SK-N-SH (cell line): ENCODE data around the gene PARVA. TPM values are rescaled to one million over a fixed set of nuclear protein-coding genes. Genes with fewer than 3 reads are reported as not detected.

Experiments
- CTCF ChIA-PET: fragments of 300-600, 350-600 bp; formaldehyde crosslinking; extraction: SDS; loops from one replicate; lab custom pipeline; 2021; lab: Yijun Ruan, JAX
- POLR2A ChIA-PET: fragments of 350-600 bp; sonication (Branson Sonifier 250); formaldehyde crosslinking; extraction: SDS; loops from one replicate; lab custom pipeline; 2020; ENCODE audit warnings: antibody characterized with exemption, inconsistent platforms; lab: Yijun Ruan, JAX
- DNase-seq: peaks from one replicate; pipeline ENCODE4 v3.0.0; 2012
- H2AFZ ChIP-seq: fragments of 200-600 bp; sonication (generic); 2 replicates; pipeline ENCODE4 v1.8.1; 2016; ENCODE audit warnings: antibody characterized with exemption, mild to moderate bottlenecking, low read depth
- H3F3A ChIP-seq: fragments of 200-600 bp; sonication (generic); replicated peaks from 2 replicates; pipeline ENCODE3; 2016; ENCODE audit warnings: antibody characterized with exemption, mild to moderate bottlenecking; ENCODE audit not compliant: insufficient read depth
- H3K27ac ChIP-seq, 2 experiments: fragments of 200-500 bp in 1 of 2; fragments of 200-600 bp in 1 of 2; sonication (Bioruptor generic) in 1 of 2; sonication (generic), shearing (Covaris generic) in 1 of 2; 2 replicates each; pipeline versions ENCODE4 v1.5.1 to v1.6.1; 2014 to 2016; ENCODE audit warnings: low read depth in 2 of 2, inconsistent platforms in 1 of 2, low read length in 1 of 2, mild to moderate bottlenecking in 1 of 2, mixed read lengths in 1 of 2
- H3K27me3 ChIP-seq: fragments of 200-600 bp; sonication (generic), shearing (Covaris generic); 2 replicates; pipeline ENCODE4 v1.6.1; 2016; ENCODE audit warnings: mixed run types; ENCODE audit not compliant: insufficient read depth
- H3K36me3 ChIP-seq, 2 experiments: fragments of 200-500 bp in 1 of 2; fragments of 200-600 bp in 1 of 2; sonication (Bioruptor generic) in 1 of 2; sonication (generic) in 1 of 2; replicated peaks in 1 of 2; 2 replicates each; pipeline versions ENCODE3 to v1.5.1; 2014 to 2016; ENCODE audit warnings: low read length in 1 of 2, mild to moderate bottlenecking in 1 of 2; ENCODE audit not compliant: insufficient read depth in 2 of 2, control insufficient read depth in 1 of 2
- H3K4me1 ChIP-seq, 2 experiments: fragments of 200-500 bp in 1 of 2; fragments of 200-600 bp in 1 of 2; sonication (Bioruptor generic) in 1 of 2; sonication (generic), shearing (Covaris generic) in 1 of 2; 2 replicates each; pipeline versions ENCODE4 v1.5.1 to v1.6.1; 2014 to 2016; ENCODE audit warnings: low read depth in 1 of 2, low read length in 1 of 2, mixed run types in 1 of 2; ENCODE audit not compliant: insufficient read depth in 2 of 2, control insufficient read depth in 1 of 2
- H3K4me2 ChIP-seq: fragments of 200-600 bp; sonication (generic), shearing (Covaris generic); 2 replicates; pipeline ENCODE4 v1.6.1; 2017; ENCODE audit warnings: mixed run types
- H3K4me3 ChIP-seq, 2 experiments: fragments of 200-500 bp in 1 of 2; fragments of 200-600 bp in 1 of 2; sonication (Bioruptor generic) in 1 of 2; sonication (generic), shearing (Covaris generic) in 1 of 2; 2 replicates each; pipeline versions ENCODE4 v1.5.1 to v1.8.1; 2014 to 2016; ENCODE audit warnings: low read depth in 2 of 2, inconsistent platforms in 1 of 2, low read length in 1 of 2, mild to moderate bottlenecking in 1 of 2, mixed read lengths in 1 of 2, moderate library complexity in 1 of 2
- H3K79me2 ChIP-seq: fragments of 200-600 bp; sonication (generic); 2 replicates; pipeline ENCODE4 v1.8.1; 2017; ENCODE audit warnings: mild to moderate bottlenecking; ENCODE audit not compliant: insufficient read depth
- H3K9ac ChIP-seq: fragments of 200-600 bp; sonication (generic); 2 replicates; pipeline ENCODE4 v1.6.1; 2017; ENCODE audit warnings: mixed run types
- H3K9me2 ChIP-seq: fragments of 200-600 bp; sonication (generic); 2 replicates; pipeline ENCODE4 v1.6.1; 2017; ENCODE audit warnings: mixed run types
- H3K9me3 ChIP-seq: fragments of 200-600 bp; sonication (generic); 2 replicates; pipeline ENCODE4 v1.6.1; 2017; ENCODE audit warnings: mixed run types, mild to moderate bottlenecking, moderate library complexity
- H4K20me1 ChIP-seq: fragments of 200-600 bp; sonication (generic); 2 replicates; pipeline ENCODE4 v1.6.1; 2017; ENCODE audit warnings: mild to moderate bottlenecking, mixed run types; ENCODE audit not compliant: insufficient read depth
- CHD2 ChIP-seq: fragments of 150-350 bp; IDR thresholded peaks from 2 replicates; pipeline ENCODE4 v1.6.1; 2018; ENCODE audit warnings: low read length; ENCODE audit not compliant: partially characterized antibody
- ELF1 ChIP-seq: IDR thresholded peaks from 2 replicates; pipeline ENCODE4 v1.4.0; 2012
- FOXJ3 ChIP-seq: sonication (generic); formaldehyde crosslinking; IDR thresholded peaks from 2 replicates; pipeline ENCODE4 v1.5.1; 2020; ENCODE audit warnings: mild to moderate bottlenecking, missing genetic modification reagents
- GATA2 ChIP-seq: sonication (generic); formaldehyde crosslinking; IDR thresholded peaks from 2 replicates; pipeline ENCODE4 v1.5.0; 2020; ENCODE audit warnings: mild to moderate bottlenecking, missing genetic modification reagents
- NRF1 ChIP-seq: IDR thresholded peaks from 2 replicates; pipeline ENCODE4 v1.6.1; 2012; ENCODE audit warnings: low read depth, mild to moderate bottlenecking, low read length
- SIN3A ChIP-seq: IDR thresholded peaks from 2 replicates; pipeline ENCODE4 v1.6.1; 2012; ENCODE audit warnings: low read depth, mild to moderate bottlenecking, low read length, moderate library complexity, borderline replicate concordance
- SMC3 ChIP-seq: IDR thresholded peaks from 2 replicates; pipeline ENCODE4 v1.6.1; 2012; ENCODE audit warnings: low read depth, low read length, improper control_type of control experiment
- WGBS: methylation state at CpG from one replicate; pipeline ENCODE4 v1.1.6; 2017; ENCODE audit warnings: low lambda C conversion rate; 5-methylcytosine and 5-hydroxymethylcytosine counted together
- polyA plus RNA-seq, 3 experiments: library from polyadenylated mRNA; depleted of rRNA; stranded (reverse); fragments of >200 nt; gene quantifications; 2 replicates each; pipeline ENCODE4 v1.2.3, GENCODE V29; 2012
- TF ChIP-seq, protein P1 (sequence below): IDR thresholded peaks from 2 replicates; pipeline ENCODE4 v1.4.0; 2012; ENCODE audit warnings: low read depth, borderline replicate concordance
- TF ChIP-seq, protein P2 (sequence below): fragments of 150-350 bp; IDR thresholded peaks from 2 replicates; pipeline ENCODE4 v1.6.1; 2017; ENCODE audit warnings: antibody characterized with exemption, low read length, low read depth, borderline replicate concordance
- TF ChIP-seq, protein P3 (sequence below): IDR thresholded peaks from 2 replicates; pipeline ENCODE4 v1.4.0; 2012; ENCODE audit warnings: low read depth
- TF ChIP-seq, protein P4 (sequence below): fragments of 200-600 bp; sonication (generic); IDR thresholded peaks from 2 replicates; pipeline ENCODE4 v1.6.1; 2017; ENCODE audit warnings: antibody characterized with exemption, mild to moderate bottlenecking, moderate library complexity

Gene PARVA
- polyA plus RNA-seq, 1 of the 3 experiments (the other 2 are of a cell fraction) = 27.6 TPM

DNA sequence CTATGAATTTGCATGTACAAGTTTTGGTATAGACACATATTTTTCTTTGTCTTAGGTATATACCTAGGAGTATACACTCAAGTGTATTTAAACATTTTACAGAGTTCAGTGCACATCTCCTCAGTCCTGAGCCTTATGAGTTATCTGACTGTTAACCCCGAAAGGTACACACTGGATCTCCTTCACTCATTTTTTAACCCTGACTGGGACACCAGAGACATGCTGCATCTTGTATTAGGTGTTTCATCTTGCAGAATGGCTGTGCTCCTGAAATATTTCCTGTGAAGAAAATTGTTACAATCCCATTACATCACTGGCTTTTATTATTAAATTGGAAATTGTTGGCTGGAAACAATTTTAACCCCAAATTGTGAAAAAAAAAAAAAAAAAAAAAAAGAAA, 15.3 kb downstream of the PARVA start:
- Histone ChIP-seq H3K27ac (no peak overlapping the region), H3K36me3 (peaks cover 8% of the 10 kb centered on the region in 2 experiments), H4K20me1 (peaks cover 17% of the 10 kb centered on the region; the same call in 1 of the 2 replicates), H3K4me3 (no peak overlapping the region), H2AFZ (no peak overlapping the region), H3K27me3 (no peaks in the 10 kb centered on the region), H3F3A (peaks cover 11% of the 10 kb centered on the region), H3K9me3 (no peaks in the 10 kb centered on the region), H3K79me2 (peaks cover 90% of the 10 kb centered on the region), H3K9me2 (no peaks in the 10 kb centered on the region), H3K4me2 (no peak overlapping the region), H3K9ac (no peak overlapping the region), H3K4me1 (peaks cover 25 to 26% of the 10 kb centered on the region in 2 experiments)
- CTCF ChIA-PET = interaction anchor here (1.5 kb wide), 1 partner anchor 15 kb away, joined by 6 read pairs; the partner anchor contains the start of gene PARVA
- POLR2A ChIA-PET = no interaction called here
- 100% methylated on average over 1 of the region's 1 CpG for WGBS
- TF ChIP-seq SMC3 = no peak
- no peak for TF ChIP-seq GATA2 (CRISPR knock-in tag)
- TF ChIP-seq, protein P1, sequence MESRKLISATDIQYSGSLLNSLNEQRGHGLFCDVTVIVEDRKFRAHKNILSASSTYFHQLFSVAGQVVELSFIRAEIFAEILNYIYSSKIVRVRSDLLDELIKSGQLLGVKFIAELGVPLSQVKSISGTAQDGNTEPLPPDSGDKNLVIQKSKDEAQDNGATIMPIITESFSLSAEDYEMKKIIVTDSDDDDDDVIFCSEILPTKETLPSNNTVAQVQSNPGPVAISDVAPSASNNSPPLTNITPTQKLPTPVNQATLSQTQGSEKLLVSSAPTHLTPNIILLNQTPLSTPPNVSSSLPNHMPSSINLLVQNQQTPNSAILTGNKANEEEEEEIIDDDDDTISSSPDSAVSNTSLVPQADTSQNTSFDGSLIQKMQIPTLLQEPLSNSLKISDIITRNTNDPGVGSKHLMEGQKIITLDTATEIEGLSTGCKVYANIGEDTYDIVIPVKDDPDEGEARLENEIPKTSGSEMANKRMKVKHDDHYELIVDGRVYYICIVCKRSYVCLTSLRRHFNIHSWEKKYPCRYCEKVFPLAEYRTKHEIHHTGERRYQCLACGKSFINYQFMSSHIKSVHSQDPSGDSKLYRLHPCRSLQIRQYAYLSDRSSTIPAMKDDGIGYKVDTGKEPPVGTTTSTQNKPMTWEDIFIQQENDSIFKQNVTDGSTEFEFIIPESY = no peak
- no peak for TF ChIP-seq NRF1
- TF ChIP-seq, protein P2, sequence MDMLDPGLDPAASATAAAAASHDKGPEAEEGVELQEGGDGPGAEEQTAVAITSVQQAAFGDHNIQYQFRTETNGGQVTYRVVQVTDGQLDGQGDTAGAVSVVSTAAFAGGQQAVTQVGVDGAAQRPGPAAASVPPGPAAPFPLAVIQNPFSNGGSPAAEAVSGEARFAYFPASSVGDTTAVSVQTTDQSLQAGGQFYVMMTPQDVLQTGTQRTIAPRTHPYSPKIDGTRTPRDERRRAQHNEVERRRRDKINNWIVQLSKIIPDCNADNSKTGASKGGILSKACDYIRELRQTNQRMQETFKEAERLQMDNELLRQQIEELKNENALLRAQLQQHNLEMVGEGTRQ = no peak
- no peak for TF ChIP-seq ELF1
- TF ChIP-seq SIN3A = no peak
- TF ChIP-seq CHD2 = no peak
- no peak for TF ChIP-seq FOXJ3 (CRISPR knock-in tag)
- TF ChIP-seq, protein P3, sequence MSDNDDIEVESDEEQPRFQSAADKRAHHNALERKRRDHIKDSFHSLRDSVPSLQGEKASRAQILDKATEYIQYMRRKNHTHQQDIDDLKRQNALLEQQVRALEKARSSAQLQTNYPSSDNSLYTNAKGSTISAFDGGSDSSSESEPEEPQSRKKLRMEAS = no peak
- no peak for DNase-seq

DNA sequence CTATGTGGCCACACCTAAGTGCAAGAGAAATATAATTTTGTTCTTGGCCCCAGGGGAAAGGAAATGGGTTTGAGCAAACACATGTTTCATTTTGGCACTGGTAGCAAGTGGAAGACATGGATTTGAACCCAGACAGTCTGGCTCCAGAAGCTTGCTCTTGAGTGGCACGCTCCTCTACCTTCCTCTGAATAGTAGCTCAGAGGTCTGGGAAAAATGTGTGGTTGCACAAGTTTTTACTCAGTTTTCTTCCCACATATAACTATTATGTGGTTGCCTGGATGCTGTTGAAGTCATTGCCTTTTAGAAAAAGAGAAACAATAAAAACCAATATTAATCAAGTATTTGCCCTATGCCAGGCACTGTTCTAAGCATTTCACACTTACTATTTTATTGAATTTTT, 16.3 kb downstream of the PARVA start:
- no peaks in the 10 kb centered on the region for H3K9me2 ChIP-seq
- peaks cover 8% of the 10 kb centered on the region in 2 experiments for H3K36me3 ChIP-seq
- peaks cover 18 to 28% of the 10 kb centered on the region in 2 experiments for H3K4me1 ChIP-seq
- ChIA-PET POLR2A (no interaction called here), CTCF (interaction anchor here (0.8 to 1.6 kb wide), 5 partner anchors 16 to 570 kb away, joined by 3 to 6 read pairs (median 4); partner anchors contain the start of gene PARVA)
- no peak for DNase-seq
- no peaks in the 10 kb centered on the region for H3K27me3 ChIP-seq
- no peaks in the 10 kb centered on the region for H3K9me3 ChIP-seq
- H3K79me2 ChIP-seq = peaks cover 87% of the 10 kb centered on the region
- TF ChIP-seq FOXJ3 (CRISPR knock-in tag) = no peak
- TF ChIP-seq, protein P4, sequence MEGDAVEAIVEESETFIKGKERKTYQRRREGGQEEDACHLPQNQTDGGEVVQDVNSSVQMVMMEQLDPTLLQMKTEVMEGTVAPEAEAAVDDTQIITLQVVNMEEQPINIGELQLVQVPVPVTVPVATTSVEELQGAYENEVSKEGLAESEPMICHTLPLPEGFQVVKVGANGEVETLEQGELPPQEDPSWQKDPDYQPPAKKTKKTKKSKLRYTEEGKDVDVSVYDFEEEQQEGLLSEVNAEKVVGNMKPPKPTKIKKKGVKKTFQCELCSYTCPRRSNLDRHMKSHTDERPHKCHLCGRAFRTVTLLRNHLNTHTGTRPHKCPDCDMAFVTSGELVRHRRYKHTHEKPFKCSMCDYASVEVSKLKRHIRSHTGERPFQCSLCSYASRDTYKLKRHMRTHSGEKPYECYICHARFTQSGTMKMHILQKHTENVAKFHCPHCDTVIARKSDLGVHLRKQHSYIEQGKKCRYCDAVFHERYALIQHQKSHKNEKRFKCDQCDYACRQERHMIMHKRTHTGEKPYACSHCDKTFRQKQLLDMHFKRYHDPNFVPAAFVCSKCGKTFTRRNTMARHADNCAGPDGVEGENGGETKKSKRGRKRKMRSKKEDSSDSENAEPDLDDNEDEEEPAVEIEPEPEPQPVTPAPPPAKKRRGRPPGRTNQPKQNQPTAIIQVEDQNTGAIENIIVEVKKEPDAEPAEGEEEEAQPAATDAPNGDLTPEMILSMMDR = no peak
- H3K4me3 ChIP-seq = no peak overlapping the region
- H3K27ac ChIP-seq = no peak overlapping the region
- H3K4me2 ChIP-seq = no peak overlapping the region
- H3F3A ChIP-seq = peaks cover 11% of the 10 kb centered on the region
- 100% methylated on average over 1 of the region's 1 CpG for WGBS
- H4K20me1 ChIP-seq = peaks cover 17% of the 10 kb centered on the region; the same call in 1 of the 2 replicates
- H2AFZ ChIP-seq = no peak overlapping the region
- no peak overlapping the region for H3K9ac ChIP-seq
